Measurements from ENCODE around the gene CNKSR3.
A peak's percentile ranks its signal among the peaks of the same experiment; 100 is the strongest.

CNKSR3 gene

DNA sequence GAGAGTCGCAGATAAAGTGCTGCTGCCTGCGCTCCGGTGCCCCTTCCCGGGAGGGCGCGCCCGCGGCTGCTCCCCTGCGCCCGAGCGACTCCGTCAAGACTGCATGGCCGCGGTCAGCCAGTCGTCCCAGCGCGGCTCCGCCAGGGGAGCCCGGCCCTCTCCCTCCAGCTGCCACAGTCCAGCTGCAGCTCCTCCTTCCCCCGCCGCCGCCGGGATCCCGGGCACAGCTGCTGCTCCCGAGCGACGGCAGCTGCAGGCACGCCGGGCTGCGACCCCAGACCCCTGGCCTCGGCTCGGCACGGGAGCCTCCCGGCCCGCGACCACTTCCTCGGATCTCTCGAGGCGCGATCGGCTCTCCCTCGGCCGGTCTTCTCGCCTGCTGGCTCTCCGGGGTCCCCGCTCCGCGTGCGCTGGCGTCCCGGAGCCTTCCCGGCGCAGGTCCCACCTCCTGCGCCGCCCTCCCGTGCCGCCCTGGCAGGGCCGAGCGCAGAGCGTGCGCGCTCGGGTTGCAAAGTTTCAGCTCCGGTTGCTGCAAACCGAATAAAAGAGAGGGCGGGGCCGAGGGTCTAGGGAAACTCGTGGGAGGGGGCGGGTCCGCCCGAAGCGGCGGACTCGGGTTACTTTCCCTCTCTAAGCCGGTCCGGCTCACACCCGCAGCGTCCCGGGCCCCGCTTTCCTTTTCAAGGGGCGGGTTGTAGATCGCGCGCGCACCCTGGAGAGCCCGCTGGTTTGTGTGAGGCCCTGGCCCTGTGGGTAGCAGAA is at the start of gene CNKSR3:
CNKSR3 (minus strand) TSS at position 542 of the 762 bp plus-strand sequence. CDS start 571 bp downstream, outside the sequence.
- peak; percentile 90 for DNase-seq (ENCODE audit: extremely low read depth, low read depth)
- TF ChIP-seq CTCF (IDR thresholded peaks at IDR 0.05; ENCODE audit: low read depth, low read length) = peak; percentile 3

GRCh38 chr6:154558984-154559383 is 48.5 kb upstream of the CNKSR3 start:
- no peak for DNase-seq (ENCODE audit: extremely low read depth, low read depth)
- no peak for TF ChIP-seq CTCF (IDR thresholded peaks at IDR 0.05; ENCODE audit: low read depth, low read length)

DNA sequence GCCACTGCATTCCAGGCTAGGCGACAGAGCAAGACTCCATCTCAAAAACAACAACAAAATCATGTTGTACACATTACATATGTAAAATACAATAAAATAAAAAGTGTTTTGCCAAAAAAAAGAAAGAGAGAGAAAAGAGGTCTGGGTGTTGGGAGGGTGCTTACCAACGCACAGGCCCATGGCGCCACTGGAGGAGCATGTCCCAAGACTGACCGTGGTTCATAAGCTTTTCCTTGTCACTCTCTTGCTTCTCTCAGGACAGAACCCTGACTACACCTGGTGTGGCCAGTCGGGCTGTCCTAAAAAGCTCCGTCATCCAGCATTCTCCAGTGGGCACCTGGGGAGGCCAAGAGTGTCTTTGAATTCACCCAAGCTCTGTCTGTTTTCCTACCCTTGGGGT is 48.0 kb upstream of the CNKSR3 start:
- DNase-seq (ENCODE audit: extremely low read depth, low read depth) = no peak
- no peak for TF ChIP-seq CTCF (IDR thresholded peaks at IDR 0.05; ENCODE audit: low read depth, low read length)

GRCh38 chr6:154555073-154555677 is 44.7 kb upstream of the CNKSR3 start:
- TF ChIP-seq CTCF (IDR thresholded peaks at IDR 0.05; ENCODE audit: low read depth, low read length) = no peak
- no peak for DNase-seq (ENCODE audit: extremely low read depth, low read depth)

DNA sequence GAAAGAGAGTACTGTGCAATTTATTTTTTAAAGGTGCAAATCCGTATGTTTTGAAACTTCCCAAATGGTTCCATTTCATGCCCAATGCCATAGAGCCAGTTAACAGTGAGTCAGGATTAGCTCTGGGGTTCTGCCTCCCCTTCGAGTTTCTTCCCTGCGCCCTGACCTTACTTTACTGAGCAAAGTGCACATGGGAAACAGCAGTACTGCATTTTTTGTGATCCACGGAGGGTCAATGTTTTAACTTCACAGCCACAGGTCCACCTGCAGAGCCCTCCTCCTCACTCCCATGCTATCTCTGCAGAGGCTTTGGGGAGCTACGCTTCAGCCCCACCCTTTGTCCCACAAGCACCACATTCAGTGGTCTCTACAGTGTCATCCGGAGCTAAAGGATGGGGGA is 44.0 kb upstream of the CNKSR3 start:
- DNase-seq (ENCODE audit: extremely low read depth, low read depth) = no peak
- no peak for TF ChIP-seq CTCF (IDR thresholded peaks at IDR 0.05; ENCODE audit: low read depth, low read length)

DNA sequence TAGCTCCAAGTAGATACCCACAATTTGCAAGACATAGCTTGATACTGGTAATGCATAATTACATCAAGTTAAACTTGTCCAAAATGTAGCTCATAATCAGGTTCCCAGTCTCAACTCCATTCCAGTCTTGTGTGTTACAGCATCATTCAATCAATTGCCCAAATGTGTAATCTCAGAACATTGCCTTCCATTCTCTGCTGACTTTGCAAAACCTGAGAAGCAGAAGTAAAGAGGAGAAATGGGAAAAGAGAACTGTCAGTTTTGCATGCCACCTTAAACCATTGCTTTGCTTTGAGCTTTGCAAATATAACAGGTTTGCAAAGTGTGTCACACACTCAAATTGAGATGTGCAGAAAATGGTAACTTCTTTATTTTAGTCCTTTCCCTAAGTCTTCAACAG is 40.3 kb upstream of the CNKSR3 start:
- no peak for TF ChIP-seq CTCF (IDR thresholded peaks at IDR 0.05; ENCODE audit: low read depth, low read length)
- DNase-seq (ENCODE audit: extremely low read depth, low read depth) = no peak

- no peak for TF ChIP-seq CTCF (IDR thresholded peaks at IDR 0.05; ENCODE audit: low read depth, low read length)
- DNase-seq (ENCODE audit: extremely low read depth, low read depth) = no peak
These were observed 38.7 kb upstream of the CNKSR3 start for GRCh38 chr6:154549179-154549578.
